AG20443 (cell line): ENCODE results near the gene CRELD1.
A peak's percentile ranks its signal among the peaks of the same experiment; 100 is the strongest.

Experiments used
- DNase-seq: peaks from one replicate; pipeline ENCODE4 v3.0.0; 2012; ENCODE audit warnings: low spot score, mixed read lengths

CRELD1 gene

GRCh38 chr3:9957214-9957613 lies 23.6 kb downstream of the CRELD1 start:
- peak; percentile 32 for DNase-seq

- DNase-seq = no peak
Observed at GRCh38 chr3:9965200-9965875, 31.7 kb downstream of the CRELD1 start.

DNA sequence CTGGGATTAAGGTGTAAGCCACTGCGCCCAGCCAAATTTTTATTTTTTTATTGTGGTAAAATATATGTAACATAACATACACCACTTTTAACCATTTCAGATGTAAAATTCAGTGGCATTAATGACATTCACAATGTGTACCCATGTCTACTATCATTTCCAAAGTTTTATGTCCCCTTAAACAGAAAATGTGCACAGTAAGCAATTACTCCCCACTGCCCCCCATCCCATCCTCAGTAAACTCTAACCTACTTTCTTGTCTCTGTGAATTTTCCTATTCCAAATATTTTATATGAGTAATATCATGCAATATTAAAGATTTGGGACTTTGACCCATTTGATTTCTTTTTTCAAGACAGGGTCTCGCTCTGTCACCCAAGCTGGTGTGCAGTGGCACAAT lies 33.2 kb downstream of the CRELD1 start:
- no peak for DNase-seq

DNA sequence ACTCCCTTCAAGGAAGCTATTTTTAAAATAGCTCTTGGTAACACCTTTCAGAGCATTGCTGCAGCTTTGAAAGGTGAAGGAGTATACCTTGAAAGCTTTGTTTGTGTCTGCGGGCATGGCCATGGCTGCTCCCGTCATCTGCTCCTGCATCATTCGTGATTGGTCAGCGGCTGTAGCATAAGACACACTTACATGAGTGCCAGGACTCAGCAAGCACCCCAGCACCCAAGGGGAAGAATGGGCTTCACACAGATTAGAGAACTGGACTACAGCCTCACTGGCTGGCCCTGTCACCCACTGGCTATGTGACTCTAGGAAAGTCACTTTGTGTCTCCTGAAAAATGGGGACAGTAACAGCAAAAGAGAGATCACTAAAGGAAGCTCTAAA lies 36.0 kb downstream of the CRELD1 start:
- no peak for DNase-seq

- DNase-seq = peak; percentile 64
Observed at GRCh38 chr3:9970020-9970652, 36.5 kb downstream of the CRELD1 start.

DNA sequence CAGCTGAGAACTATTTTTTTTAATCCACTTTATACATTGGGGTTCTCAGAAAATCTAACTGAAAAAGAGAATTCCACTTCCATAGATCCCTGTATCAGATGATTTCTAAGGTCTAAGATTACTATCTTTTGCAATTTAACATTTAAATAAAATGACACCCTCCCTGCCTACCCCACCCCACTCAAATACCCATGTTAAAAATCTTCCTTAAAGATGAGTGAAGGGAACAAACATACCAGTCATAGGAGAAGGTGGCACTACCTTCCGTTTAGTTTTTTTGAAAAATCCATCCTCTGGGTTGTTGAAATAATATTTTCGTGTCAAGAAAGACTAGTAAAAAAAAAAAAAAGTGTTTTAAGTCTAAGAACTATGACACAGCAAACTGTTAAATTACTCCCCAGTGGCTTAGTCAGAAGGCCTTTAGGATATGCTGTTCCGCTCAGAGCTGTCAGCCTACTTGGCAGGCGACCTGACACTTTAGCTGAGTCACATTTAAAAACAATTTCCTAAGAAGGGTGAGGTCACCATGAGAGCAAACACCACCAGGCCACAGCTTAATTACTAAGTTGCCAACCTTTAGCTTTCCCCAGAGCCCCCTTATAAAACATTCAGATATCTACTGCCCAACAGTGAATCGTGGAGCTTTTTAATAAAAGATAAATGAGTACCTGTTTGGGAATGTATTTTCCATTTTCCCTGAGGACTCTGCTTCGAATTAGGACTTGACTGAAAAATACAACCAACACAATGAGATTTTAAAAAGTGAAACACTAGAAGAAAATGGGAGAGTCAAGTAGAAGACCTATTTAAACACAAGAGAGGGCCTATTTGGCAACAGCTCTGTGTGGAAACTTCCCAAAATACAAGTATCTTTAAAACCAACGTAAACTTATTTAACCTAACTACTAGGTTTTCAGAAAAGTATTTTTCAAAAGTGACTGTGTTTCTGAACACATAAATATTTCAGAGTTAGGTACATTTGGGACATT lies 43.4 kb downstream of the CRELD1 start:
- DNase-seq = peak; percentile 90

- no peak for DNase-seq
Observed at GRCh38 chr3:9978710-9979305, 45.2 kb downstream of the CRELD1 start.

DNA sequence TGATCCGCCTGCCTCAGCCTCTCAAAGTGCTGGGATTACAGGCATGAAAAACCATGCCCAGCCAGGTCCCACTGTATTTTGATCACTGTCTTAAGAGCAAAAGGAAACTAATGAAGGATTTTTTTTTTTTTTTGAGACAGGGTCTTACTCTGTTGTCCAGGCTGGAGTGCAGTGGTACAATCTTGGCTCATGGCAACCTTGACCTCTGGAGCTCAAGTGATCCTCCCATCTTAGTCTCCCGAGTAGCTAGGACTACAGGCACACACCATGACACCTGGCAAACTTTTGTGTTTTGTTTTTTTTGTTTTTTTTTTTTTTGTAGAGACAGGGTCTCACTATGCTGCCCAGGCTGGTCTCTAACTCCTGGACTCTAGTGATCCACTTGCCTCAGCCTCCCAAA lies 46.6 kb downstream of the CRELD1 start:
- no peak for DNase-seq

DNA sequence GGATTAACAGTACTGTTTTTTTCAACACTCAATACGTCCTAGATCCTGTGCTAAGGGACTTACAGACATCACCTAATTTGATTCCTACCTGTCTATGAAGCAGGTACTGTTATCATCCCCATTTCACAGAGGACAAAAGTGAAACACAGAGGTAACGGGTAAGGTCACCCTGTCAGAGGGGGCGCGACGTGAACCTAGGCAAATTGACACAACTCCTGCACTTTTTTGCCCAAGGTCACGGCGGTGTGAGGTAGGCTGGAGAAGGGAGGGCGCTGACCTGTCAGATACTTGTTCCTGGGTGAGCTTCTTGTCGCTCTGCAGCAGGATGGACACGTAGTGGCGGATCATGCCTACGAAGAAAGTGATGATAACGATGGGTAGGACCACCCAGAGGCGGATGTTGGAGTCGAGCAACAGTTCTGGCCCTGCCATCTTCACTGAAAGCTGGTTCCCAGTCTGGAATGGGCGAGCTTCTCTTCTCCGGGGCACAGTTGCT lies 52.6 kb downstream of the CRELD1 start:
- DNase-seq = no peak

- no peak for DNase-seq
Observed at GRCh38 chr3:9994086-9994844, 60.6 kb downstream of the CRELD1 start.
